ENCODE data around the gene ALDH16A1.

DNA sequence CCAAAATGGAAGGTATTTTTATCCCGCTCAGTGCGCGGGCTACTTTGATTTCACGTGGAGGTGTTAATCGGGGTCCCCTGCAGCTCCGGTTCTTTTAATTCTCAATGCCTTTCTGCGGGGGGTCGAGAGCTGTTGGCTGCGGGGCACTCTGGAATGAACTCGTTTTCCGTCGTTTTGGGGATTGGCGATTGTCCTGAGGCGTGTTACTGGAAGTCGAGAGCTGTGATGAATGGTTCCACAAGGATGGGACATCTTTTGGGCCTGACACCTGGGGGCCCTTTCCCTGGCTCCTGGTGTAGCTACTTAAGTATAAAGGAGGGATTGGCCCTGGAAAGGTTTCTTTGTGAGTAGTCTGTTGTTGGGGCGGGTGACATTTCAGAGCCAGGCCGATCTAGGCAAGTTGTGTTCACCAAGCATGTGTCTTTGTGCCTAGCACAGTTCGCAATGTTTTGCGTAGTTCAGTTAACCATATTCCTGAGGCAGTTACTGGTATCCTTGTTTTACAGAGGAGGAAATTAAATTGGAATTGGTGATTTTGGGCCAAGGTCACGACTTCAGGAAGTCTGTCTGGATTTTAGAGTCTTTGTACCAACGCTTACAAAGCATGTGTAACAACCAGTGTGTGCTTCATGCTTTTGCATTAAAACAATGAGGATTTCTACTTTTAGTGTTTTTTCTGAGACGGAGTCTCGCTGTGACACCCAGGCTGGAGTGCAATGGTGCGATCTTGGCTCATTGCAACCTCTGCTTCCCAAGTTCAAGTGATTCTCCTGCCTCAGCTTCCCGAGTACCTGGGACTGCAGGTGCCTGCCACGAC is 35.2 kb downstream of the ALDH16A1 start:
- TF ChIP-seq EZH2 (IDR thresholded peaks at IDR 0.05; ENCODE audit: low read length): no peak
- TF ChIP-seq, protein P1, sequence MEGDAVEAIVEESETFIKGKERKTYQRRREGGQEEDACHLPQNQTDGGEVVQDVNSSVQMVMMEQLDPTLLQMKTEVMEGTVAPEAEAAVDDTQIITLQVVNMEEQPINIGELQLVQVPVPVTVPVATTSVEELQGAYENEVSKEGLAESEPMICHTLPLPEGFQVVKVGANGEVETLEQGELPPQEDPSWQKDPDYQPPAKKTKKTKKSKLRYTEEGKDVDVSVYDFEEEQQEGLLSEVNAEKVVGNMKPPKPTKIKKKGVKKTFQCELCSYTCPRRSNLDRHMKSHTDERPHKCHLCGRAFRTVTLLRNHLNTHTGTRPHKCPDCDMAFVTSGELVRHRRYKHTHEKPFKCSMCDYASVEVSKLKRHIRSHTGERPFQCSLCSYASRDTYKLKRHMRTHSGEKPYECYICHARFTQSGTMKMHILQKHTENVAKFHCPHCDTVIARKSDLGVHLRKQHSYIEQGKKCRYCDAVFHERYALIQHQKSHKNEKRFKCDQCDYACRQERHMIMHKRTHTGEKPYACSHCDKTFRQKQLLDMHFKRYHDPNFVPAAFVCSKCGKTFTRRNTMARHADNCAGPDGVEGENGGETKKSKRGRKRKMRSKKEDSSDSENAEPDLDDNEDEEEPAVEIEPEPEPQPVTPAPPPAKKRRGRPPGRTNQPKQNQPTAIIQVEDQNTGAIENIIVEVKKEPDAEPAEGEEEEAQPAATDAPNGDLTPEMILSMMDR (optimal IDR thresholded peaks at IDR 0.05 in 1 of 3, IDR thresholded peaks at IDR 0.05 in 1 of 3, conservative IDR thresholded peaks at IDR 0.05 in 1 of 3; ENCODE audit: extremely low read depth in 1 of 3, insufficient read depth in 2 of 3, low read length in 3 of 3): no peak
